HG03159 (cell line): ENCODE results near the gene CHN2.

Experiments used
- ATAC-seq: cut with Tn5 transposase; IDR thresholded peaks from one replicate; pipeline ENCODE4 v1.9.1; 2021; ENCODE audit warnings: mild to moderate bottlenecking, moderate library complexity; ENCODE audit not compliant: unreplicated experiment

The CHN2 gene

GRCh38 chr7:29304756-29305155 lies 110.2 kb downstream of the CHN2 start:
- ATAC-seq, result no peak

- ATAC-seq, result no peak
Observed at GRCh38 chr7:29306319-29306991, 111.9 kb downstream of the CHN2 start.

GRCh38 chr7:29308424-29308823 lies 113.8 kb downstream of the CHN2 start:
- ATAC-seq, result no peak

- no peak for ATAC-seq
Observed at GRCh38 chr7:29309041-29309854, 114.7 kb downstream of the CHN2 start.

GRCh38 chr7:29310625-29311024 lies 116.0 kb downstream of the CHN2 start:
- no peak for ATAC-seq

- ATAC-seq, result no peak
Observed at GRCh38 chr7:29311314-29311713, 116.7 kb downstream of the CHN2 start.

GRCh38 chr7:29314148-29314547 lies 119.6 kb downstream of the CHN2 start:
- no peak for ATAC-seq

- no peak for ATAC-seq
Observed at GRCh38 chr7:29315122-29315891, 120.7 kb downstream of the CHN2 start.

GRCh38 chr7:29315892-29316270 lies 121.3 kb downstream of the CHN2 start:
- ATAC-seq, result no peak

- ATAC-seq, result no peak
Observed at GRCh38 chr7:29316926-29317325, 122.4 kb downstream of the CHN2 start.

- ATAC-seq, result no peak
Observed at GRCh38 chr7:29318853-29319718, 124.5 kb downstream of the CHN2 start.

- ATAC-seq, result peak; percentile 82
Observed at GRCh38 chr7:29319719-29320521, 125.3 kb downstream of the CHN2 start.

- ATAC-seq, result no peak
Observed at GRCh38 chr7:29320577-29320976, 126.0 kb downstream of the CHN2 start.

- no peak for ATAC-seq
Observed at GRCh38 chr7:29322023-29322712, 127.6 kb downstream of the CHN2 start.

GRCh38 chr7:29325476-29325875 lies 130.9 kb downstream of the CHN2 start:
- no peak for ATAC-seq

- no peak for ATAC-seq
Observed at GRCh38 chr7:29326864-29327263, 132.3 kb downstream of the CHN2 start.

- ATAC-seq, result no peak
Observed at GRCh38 chr7:29327455-29327854, 132.9 kb downstream of the CHN2 start.

- ATAC-seq, result no peak
Observed at GRCh38 chr7:29328045-29328444, 133.5 kb downstream of the CHN2 start.

- no peak for ATAC-seq
Observed at GRCh38 chr7:29328811-29329210, 134.2 kb downstream of the CHN2 start.
